H1 (cell line): ENCODE data around the gene USP10. TPM values are rescaled to one million over a fixed set of nuclear protein-coding genes. Genes with fewer than 3 reads are reported as not detected.

ENCODE experiments used
- CTCF ChIA-PET: fragments of 300-600 bp; sonication (Branson Sonifier 250); formaldehyde crosslinking; loops from one replicate; lab custom pipeline; 2021; ENCODE audit not compliant: partially characterized antibody; lab: Charles Lee
- POLR2A ChIA-PET: fragments of 300-600 bp; sonication (Branson Sonifier 250); formaldehyde crosslinking; loops from one replicate; lab custom pipeline; 2021; ENCODE audit warnings: inconsistent platforms; ENCODE audit not compliant: partially characterized antibody; lab: Charles Lee
- DNase-seq, 2 experiments: peaks; one replicate each; pipeline versions ENCODE4 v3.0.0 to v3.0.0-alpha.2; 2010 to 2022; ENCODE audit warnings: low spot score in 2 of 2, low read depth in 1 of 2, mixed read lengths in 1 of 2
- FAIRE-seq: peaks from 2 replicates; lab custom pipeline; 2011; peaks lifted over from hg19 to GRCh38; lab: Jason Lieb, UNC
- H2AFZ ChIP-seq: 2 replicates; pipeline ENCODE4 v1.8.1; 2012; ENCODE audit warnings: low read length, inconsistent platforms
- H2AK5ac ChIP-seq: 2 replicates; pipeline ENCODE4 v1.6.1; 2013; ENCODE audit warnings: low read depth, low read length
- H2BK120ac ChIP-seq: replicated peaks from 2 replicates; pipeline ENCODE3; 2013; ENCODE audit warnings: low read depth, low read length, inconsistent platforms
- H2BK12ac ChIP-seq: 2 replicates; pipeline ENCODE4 v1.6.1; 2013; ENCODE audit warnings: low read depth, low read length
- H2BK15ac ChIP-seq: 2 replicates; pipeline ENCODE4 v1.6.1; 2013; ENCODE audit warnings: low read length
- H2BK20ac ChIP-seq: 2 replicates; pipeline ENCODE4 v1.6.1; 2013; ENCODE audit warnings: low read length
- H2BK5ac ChIP-seq: 2 replicates; pipeline ENCODE4 v1.6.1; 2013; ENCODE audit warnings: low read depth, low read length
- H3K14ac ChIP-seq: 2 replicates; pipeline ENCODE4 v1.6.1; 2013; ENCODE audit warnings: inconsistent platforms; ENCODE audit not compliant: insufficient read length
- H3K18ac ChIP-seq: 2 replicates; pipeline ENCODE4 v1.6.1; 2013; ENCODE audit warnings: low read length; ENCODE audit errors: extremely low read depth
- H3K23ac ChIP-seq: 2 replicates; pipeline ENCODE4 v1.6.1; 2013; ENCODE audit warnings: inconsistent platforms; ENCODE audit not compliant: insufficient read length
- H3K23me2 ChIP-seq: 2 replicates; pipeline ENCODE4 v1.6.1; 2013; ENCODE audit warnings: low read depth, low read length
- H3K27ac ChIP-seq: 2 replicates; pipeline ENCODE4 v1.6.1; 2011; ENCODE audit warnings: low read depth, low read length, inconsistent platforms
- H3K27me3 ChIP-seq, 4 experiments: replicated peaks in 1 of 4; 1 replicate in 1 of 4; 2 replicates in 3 of 4; pipeline versions ENCODE4 v1.6.1 to v1.8.1; 2011 to 2013; ENCODE audit warnings: low read length in 3 of 4, mild to moderate bottlenecking in 3 of 4, inconsistent platforms in 2 of 4, mixed read lengths in 2 of 4, moderate library complexity in 1 of 4; ENCODE audit not compliant: control insufficient read depth in 3 of 4, insufficient read depth in 3 of 4; ENCODE audit errors: extremely low read depth in 1 of 4
- H3K36me3 ChIP-seq, 4 experiments: 2 replicates each; pipeline versions ENCODE4 v1.6.1 to v1.8.1; 2011 to 2013; ENCODE audit warnings: mild to moderate bottlenecking in 4 of 4, low read length in 3 of 4, moderate library complexity in 2 of 4, control low read depth in 1 of 4, inconsistent platforms in 1 of 4; ENCODE audit not compliant: insufficient read depth in 4 of 4, control insufficient read depth in 2 of 4
- H3K4ac ChIP-seq: replicated peaks from 2 replicates; pipeline ENCODE3; 2013; ENCODE audit warnings: low read length, low read depth, mixed read lengths, inconsistent platforms; ENCODE audit not compliant: insufficient read length
- H3K4me1 ChIP-seq, 4 experiments: replicated peaks in 1 of 4; 1 replicate in 1 of 4; 2 replicates in 3 of 4; pipeline versions ENCODE4 v1.6.1 to v1.8.1; 2011 to 2013; ENCODE audit warnings: low read length in 3 of 4, inconsistent platforms in 2 of 4, mixed read lengths in 1 of 4; ENCODE audit not compliant: insufficient read depth in 4 of 4, control insufficient read depth in 3 of 4
- H3K4me2 ChIP-seq, 2 experiments: 2 replicates each; pipeline versions ENCODE4 v1.6.1 to v1.8.1; 2011 to 2013; ENCODE audit warnings: low read depth in 2 of 2, low read length in 2 of 2, control low read depth in 1 of 2, inconsistent platforms in 1 of 2, mild to moderate bottlenecking in 1 of 2; ENCODE audit not compliant: insufficient read depth in 1 of 2
- H3K4me3 ChIP-seq, 4 experiments: fragments of 200-600, 300-600 bp in 1 of 4; sonication (generic), shearing (Covaris generic), sonication (Bioruptor Twin) in 1 of 4; 2 replicates each; pipeline versions ENCODE4 v1.5.1 to v1.8.1; 2011 to 2016; ENCODE audit warnings: low read length in 4 of 4, low read depth in 3 of 4, control low read depth in 2 of 4, inconsistent platforms in 2 of 4, mild to moderate bottlenecking in 2 of 4, mixed read lengths in 1 of 4, moderate library complexity in 1 of 4; ENCODE audit not compliant: insufficient read depth in 2 of 4; ENCODE audit errors: extremely low read depth in 1 of 4
- H3K56ac ChIP-seq: replicated peaks from 2 replicates; pipeline ENCODE3; 2013; ENCODE audit warnings: low read depth, mild to moderate bottlenecking, mixed read lengths, low read length, inconsistent platforms; ENCODE audit not compliant: insufficient read length
- H3K79me1 ChIP-seq: 2 replicates; pipeline ENCODE4 v1.6.1; 2013; ENCODE audit warnings: low read depth, low read length, control low read depth
- H3K79me2 ChIP-seq, 2 experiments: 2 replicates each; pipeline versions ENCODE4 v1.6.1 to v1.8.1; 2012 to 2013; ENCODE audit warnings: low read length in 2 of 2, mild to moderate bottlenecking in 2 of 2, inconsistent platforms in 1 of 2; ENCODE audit not compliant: insufficient read depth in 2 of 2, control insufficient read depth in 1 of 2
- H3K9ac ChIP-seq, 4 experiments: replicated peaks in 1 of 4; 1 replicate in 1 of 4; 2 replicates in 3 of 4; pipeline versions ENCODE4 v1.6.1 to v1.8.1; 2011 to 2013; ENCODE audit warnings: low read depth in 3 of 4, low read length in 3 of 4, control low read depth in 2 of 4, mild to moderate bottlenecking in 2 of 4, moderate library complexity in 2 of 4, inconsistent platforms in 1 of 4; ENCODE audit errors: extremely low read depth in 1 of 4
- H3K9me3 ChIP-seq, 2 experiments: 2 replicates each; pipeline versions ENCODE4 v1.6.1 to v1.8.1; 2012 to 2013; ENCODE audit warnings: mild to moderate bottlenecking in 2 of 2, moderate library complexity in 2 of 2, control low read depth in 1 of 2, inconsistent platforms in 1 of 2, low read depth in 1 of 2, low read length in 1 of 2, mixed read lengths in 1 of 2; ENCODE audit not compliant: insufficient read depth in 2 of 2
- H4K20me1 ChIP-seq, 2 experiments: replicated peaks in 1 of 2; 2 replicates each; pipeline versions ENCODE3 to v1.8.1; 2011 to 2013; ENCODE audit warnings: inconsistent platforms in 2 of 2, low read length in 2 of 2, mild to moderate bottlenecking in 1 of 2; ENCODE audit not compliant: insufficient read depth in 2 of 2, control insufficient read depth in 1 of 2
- H4K5ac ChIP-seq: 2 replicates; pipeline ENCODE4 v1.6.1; 2013; ENCODE audit warnings: low read length, low read depth, mixed read lengths, inconsistent platforms; ENCODE audit not compliant: insufficient read length
- H4K8ac ChIP-seq: 2 replicates; pipeline ENCODE4 v1.8.0; 2013; ENCODE audit warnings: mild to moderate bottlenecking, moderate library complexity, low read length, inconsistent platforms; ENCODE audit not compliant: insufficient read depth; ENCODE audit errors: extremely low read depth
- H4K91ac ChIP-seq: replicated peaks from 2 replicates; pipeline ENCODE3; 2013; ENCODE audit warnings: low read length, mixed read lengths, inconsistent platforms; ENCODE audit not compliant: insufficient read length
- CBX5 ChIP-seq: fragments of 300-800, 300-1000 bp; sonication (generic); IDR thresholded peaks from 2 replicates; pipeline ENCODE4 v1.7.1; 2016; ENCODE audit warnings: antibody characterized with exemption, low read length, low read depth
- CBX8 ChIP-seq: fragments of 300-800, 300-1000 bp; sonication (generic); IDR thresholded peaks from 2 replicates; pipeline ENCODE4 v1.7.1; 2016; ENCODE audit warnings: low read depth, low read length, borderline replicate concordance
- CHD2 ChIP-seq: IDR thresholded peaks from 2 replicates; pipeline ENCODE4 v1.6.1; 2012; ENCODE audit warnings: low read length, improper control_type of control experiment
- GTF2F1 ChIP-seq: IDR thresholded peaks from 2 replicates; pipeline ENCODE4 v1.6.1; 2012; ENCODE audit warnings: low read depth, low read length, improper control_type of control experiment, borderline replicate concordance
- HDAC6 ChIP-seq: IDR thresholded peaks from one replicate; pipeline ENCODE4 v1.7.1; 2012; ENCODE audit warnings: low read depth, mild to moderate bottlenecking, inconsistent platforms, low read length, moderate library complexity
- JUN ChIP-seq: IDR thresholded peaks from 2 replicates; pipeline ENCODE4 v1.6.1; 2011; ENCODE audit warnings: low read depth, mild to moderate bottlenecking, improper control_type of control experiment, low read length
- JUND ChIP-seq: IDR thresholded peaks from 2 replicates; pipeline ENCODE4 v1.6.1; 2011; ENCODE audit warnings: mild to moderate bottlenecking, improper control_type of control experiment, low read length
- RXRA ChIP-seq: IDR thresholded peaks from 2 replicates; pipeline ENCODE4 v1.6.1; 2011; ENCODE audit warnings: low read depth, mild to moderate bottlenecking, low read length, moderate library complexity; ENCODE audit not compliant: insufficient read depth
- SP1 ChIP-seq: IDR thresholded peaks from 2 replicates; pipeline ENCODE4 v1.6.1; 2011; ENCODE audit warnings: low read depth, low read length
- ZNF274 ChIP-seq: IDR thresholded peaks from 2 replicates; pipeline ENCODE4 v1.7.0; 2012; ENCODE audit warnings: low read length, borderline replicate concordance; ENCODE audit errors: extremely low read depth
- WGBS, 2 experiments: shearing (Covaris generic) in 1 of 2; methylation state at CpG; one replicate each; pipeline versions ENCODE4 v1.1.6 to v1.1.7; 2013 to 2015; ENCODE audit warnings: low lambda C conversion rate in 2 of 2, mixed read lengths in 2 of 2, inconsistent platforms in 1 of 2, low coverage in 1 of 2, missing lambda C conversion rate in 1 of 2; ENCODE audit not compliant: insufficient replicate concordance in 2 of 2, insufficient coverage in 1 of 2, insufficient read length in 1 of 2; ENCODE audit errors: extremely low coverage in 1 of 2, missing lambda C conversion rate in 1 of 2; 5-methylcytosine and 5-hydroxymethylcytosine counted together
- polyA plus RNA-seq, 7 experiments: library from polyadenylated mRNA; depleted of rRNA in 3 of 7; stranded (reverse) in 5 of 7; unstranded in 2 of 7; fragments of >200 nt in 5 of 7; fragments of 200-250 nt in 2 of 7; gene quantifications; 1 replicate in 5 of 7; 2 replicates in 1 of 7; 4 replicates in 1 of 7; pipeline versions ENCODE4 v1.2.1 to v1.2.3, GENCODE V29; 2011 to 2013; ENCODE audit warnings: missing spikeins in 2 of 7, mixed read lengths in 2 of 7
- total RNA-seq: library from RNA; stranded (reverse); fragmentation: NEBNext Ultra II Directional; extraction: Animal tissue kit (Norgen Biotek cat#: 25700); gene quantifications from 2 replicates; pipeline ENCODE4 v1.2.1, GENCODE V29; 2021
- TF ChIP-seq, protein P1 (sequence below): IDR thresholded peaks from 2 replicates; pipeline ENCODE4 v1.6.1; 2012; ENCODE audit warnings: inconsistent platforms
- TF ChIP-seq, protein P2 (sequence below): IDR thresholded peaks from 2 replicates; pipeline ENCODE4 v1.6.1; 2012; ENCODE audit warnings: low read length, inconsistent platforms

Gene USP10
- total and polyA plus RNA-seq, 2 of the 8 experiments (the other 6 are each of a cell fraction or from before 2014, with no cell fraction given), result 171 to 195 TPM

DNA sequence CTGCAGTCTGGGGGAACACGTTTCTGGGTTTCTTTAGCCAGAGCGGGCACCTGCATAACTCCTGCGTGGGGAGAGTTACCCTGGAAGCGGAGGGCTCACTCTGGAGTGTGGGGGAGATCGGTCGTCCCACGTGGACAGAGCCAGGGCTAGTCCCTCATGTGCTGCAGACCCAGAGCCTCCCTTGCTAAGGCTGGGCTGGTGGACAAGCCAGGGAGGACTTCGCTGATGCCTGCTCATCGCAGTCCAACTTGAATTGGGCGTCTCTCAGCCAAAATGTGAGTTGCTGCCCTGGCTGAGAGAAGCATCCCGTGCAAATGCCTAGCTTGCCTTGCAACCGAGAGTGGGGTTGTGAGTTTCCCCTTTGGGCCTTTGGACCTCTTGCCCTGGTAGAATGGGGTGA lies 121.0 kb downstream of the USP10 start:
- H2BK12ac ChIP-seq, result no peak overlapping the region
- no peak overlapping the region for H3K4me3 ChIP-seq
- TF ChIP-seq, protein P1, sequence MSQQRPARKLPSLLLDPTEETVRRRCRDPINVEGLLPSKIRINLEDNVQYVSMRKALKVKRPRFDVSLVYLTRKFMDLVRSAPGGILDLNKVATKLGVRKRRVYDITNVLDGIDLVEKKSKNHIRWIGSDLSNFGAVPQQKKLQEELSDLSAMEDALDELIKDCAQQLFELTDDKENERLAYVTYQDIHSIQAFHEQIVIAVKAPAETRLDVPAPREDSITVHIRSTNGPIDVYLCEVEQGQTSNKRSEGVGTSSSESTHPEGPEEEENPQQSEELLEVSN, result no peak
- TF ChIP-seq HDAC6 (no peak), JUN (no peak), CBX8 (no peak), RXRA (no peak), SP1 (no peak), CHD2 (no peak), GTF2F1 (no peak), CBX5 (no peak), ZNF274 (no peak), JUND (no peak)
- TF ChIP-seq, protein P2, sequence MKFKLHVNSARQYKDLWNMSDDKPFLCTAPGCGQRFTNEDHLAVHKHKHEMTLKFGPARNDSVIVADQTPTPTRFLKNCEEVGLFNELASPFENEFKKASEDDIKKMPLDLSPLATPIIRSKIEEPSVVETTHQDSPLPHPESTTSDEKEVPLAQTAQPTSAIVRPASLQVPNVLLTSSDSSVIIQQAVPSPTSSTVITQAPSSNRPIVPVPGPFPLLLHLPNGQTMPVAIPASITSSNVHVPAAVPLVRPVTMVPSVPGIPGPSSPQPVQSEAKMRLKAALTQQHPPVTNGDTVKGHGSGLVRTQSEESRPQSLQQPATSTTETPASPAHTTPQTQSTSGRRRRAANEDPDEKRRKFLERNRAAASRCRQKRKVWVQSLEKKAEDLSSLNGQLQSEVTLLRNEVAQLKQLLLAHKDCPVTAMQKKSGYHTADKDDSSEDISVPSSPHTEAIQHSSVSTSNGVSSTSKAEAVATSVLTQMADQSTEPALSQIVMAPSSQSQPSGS, result no peak

More for the DNA sequence above, 121.0 kb downstream of the USP10 start:
- WGBS, 2 experiments, result 81% methylated on average over 12 of the region's 12 CpGs; no CpG with 5 or more reads in 1 of the 2 experiments
- FAIRE-seq (no peak), DNase-seq (no peak)
- Histone ChIP-seq H3K36me3 (no peaks in the 10 kb centered on the region), H4K8ac (no peak overlapping the region), H4K91ac (no peak overlapping the region), H3K18ac (no peak overlapping the region; the same call in 1 of the 2 replicates), H2BK15ac (no peak overlapping the region), H4K5ac (no peak overlapping the region), H2AK5ac (no peak overlapping the region), H2BK20ac (no peak overlapping the region), H4K20me1 (no peaks in the 10 kb centered on the region), H3K27ac (no peak overlapping the region), H3K14ac (no peak overlapping the region), H3K23ac (no peak overlapping the region), H3K4me2 (no peak overlapping the region; a peak in 1 of 4 replicates), H2AFZ (no peak overlapping the region), H3K56ac (no peak overlapping the region), H3K4me1 (peaks cover 0 to 6% (median 3%) of the 10 kb centered on the region in 4 experiments; a peak in 6 of 7 replicates), H3K9ac (no peak overlapping the region), H3K4ac (no peak overlapping the region), H3K27me3 (peaks cover 5 to 28% (median 21%) of the 10 kb centered on the region in 4 experiments), H3K79me1 (no peaks in the 10 kb centered on the region), H2BK120ac (no peak overlapping the region), H3K9me3 (no peaks in the 10 kb centered on the region), H3K23me2 (peaks cover 5% of the 10 kb centered on the region; the same call in 1 of the 2 replicates), H3K79me2 (no peaks in the 10 kb centered on the region), H2BK5ac (no peak overlapping the region)
- ChIA-PET POLR2A (interaction anchor here (1.1 to 3.8 kb wide), 8 partner anchors 9 to 23 kb away, joined by 3 to 13 read pairs (median 6); no protein-coding TSS in a partner anchor), CTCF (interaction anchor here (0.6 to 1.9 kb wide), 6 partner anchors 12 to 131 kb away, joined by 3 to 7 read pairs (median 3); no protein-coding TSS in a partner anchor)
